ENCODE measurements around the gene C19orf81. TPM values are rescaled to one million over a fixed set of nuclear protein-coding genes. Genes with fewer than 3 reads are reported as not detected.

The C19orf81 gene
- total and polyA plus RNA-seq, 2 of the 8 experiments (the other 6 are each of a cell fraction or from before 2014, with no cell fraction given), result 11.7 to 13.0 TPM

- Histone ChIP-seq H2BK120ac (replicated peaks; ENCODE audit: low read depth, low read length) (no peak overlapping the region), H3K36me3 (ENCODE audit: control insufficient read depth in 2 of 4, insufficient read depth in 4 of 4, low read length in 3 of 4) (no peaks in the 10 kb centered on the region; a peak in 2 of 8 replicates), H3K56ac (replicated peaks; ENCODE audit: insufficient read length, low read depth, low read length) (no peak overlapping the region), H2AK5ac (ENCODE audit: low read depth, low read length) (no peak overlapping the region), H3K4me3 (ENCODE audit: extremely low read depth in 1 of 4, insufficient read depth in 2 of 4, low read depth in 3 of 4, low read length in 4 of 4) (peak overlapping the region in 3 of 4 experiments; percentile 53 to 76 (median 64); a peak in 6 of 8 replicates), H3K4me2 (ENCODE audit: insufficient read depth in 1 of 2, low read depth in 2 of 2, low read length in 2 of 2) (peak overlapping the region; percentile 65 to 68), H4K8ac (ENCODE audit: extremely low read depth, insufficient read depth, low read length) (peak overlapping the region; percentile 75; the same call in 1 of the 2 replicates), H3K79me1 (ENCODE audit: low read depth, low read length) (no peaks in the 10 kb centered on the region), H3K14ac (ENCODE audit: insufficient read length) (no peak overlapping the region), H2BK20ac (ENCODE audit: low read length) (no peak overlapping the region), H3K23me2 (ENCODE audit: low read depth, low read length) (peaks cover 13% of the 10 kb centered on the region; the same call in 1 of the 2 replicates), H2BK15ac (ENCODE audit: low read length) (no peak overlapping the region), H4K5ac (ENCODE audit: insufficient read length, low read depth, low read length) (no peak overlapping the region), H3K27me3 (replicated peaks in 1 of 4; ENCODE audit: control insufficient read depth in 3 of 4, extremely low read depth in 1 of 4, insufficient read depth in 3 of 4, low read length in 3 of 4) (peaks cover 0 to 15% (median 8%) of the 10 kb centered on the region in 4 experiments; a peak in 5 of 7 replicates), H4K91ac (replicated peaks; ENCODE audit: insufficient read length, low read length) (no peak overlapping the region), H3K27ac (ENCODE audit: low read depth, low read length) (no peak overlapping the region), H3K9ac (replicated peaks in 1 of 4; ENCODE audit: extremely low read depth in 1 of 4, low read depth in 3 of 4, low read length in 3 of 4) (no peak overlapping the region), H4K20me1 (replicated peaks in 1 of 2; ENCODE audit: control insufficient read depth in 1 of 2, insufficient read depth in 2 of 2, low read length in 2 of 2) (peaks cover 0 to 2% of the 10 kb centered on the region in 2 experiments), H2BK5ac (ENCODE audit: low read depth, low read length) (no peak overlapping the region), H2AFZ (ENCODE audit: low read length) (0 out of 2 replicates have a peak overlapping the region, but pooled peaks have one; percentile 87), H3K18ac (ENCODE audit: extremely low read depth, low read length) (peak overlapping the region; percentile 87; the same call in 1 of the 2 replicates), H3K79me2 (ENCODE audit: control insufficient read depth in 1 of 2, insufficient read depth in 2 of 2, low read length in 2 of 2) (no peaks in the 10 kb centered on the region), H3K4me1 (replicated peaks in 1 of 4; ENCODE audit: control insufficient read depth in 3 of 4, insufficient read depth in 4 of 4, low read length in 3 of 4) (peaks cover 0 to 4% (median 0%) of the 10 kb centered on the region in 4 experiments; a peak in 2 of 7 replicates), H3K4ac (replicated peaks; ENCODE audit: insufficient read length, low read depth, low read length) (no peak overlapping the region), H2BK12ac (ENCODE audit: low read depth, low read length) (no peak overlapping the region), H3K9me3 (ENCODE audit: insufficient read depth in 2 of 2, low read depth in 1 of 2, low read length in 1 of 2) (peaks cover 4% of the 10 kb centered on the region in 2 experiments; a peak in 2 of 4 replicates), H3K23ac (ENCODE audit: insufficient read length) (no peak overlapping the region)
- ChIA-PET CTCF (ENCODE audit: partially characterized antibody) (interaction anchor here (0.7 to 0.9 kb wide), 2 partner anchors 102 to 137 kb away, joined by 3 read pairs; no protein-coding TSS in a partner anchor), POLR2A (ENCODE audit: partially characterized antibody) (no interaction called here)
- DNase-seq (ENCODE audit: low read depth in 1 of 2, low spot score in 2 of 2) (no peak), FAIRE-seq (no peak)
- TF ChIP-seq CEBPB (IDR thresholded peaks at IDR 0.05; ENCODE audit: low read depth, low read length) (no peak), KDM1A (IDR thresholded peaks at IDR 0.05; ENCODE audit: borderline replicate concordance, low read length) (peak; percentile 62; the same call in 1 of the 2 replicates), SP4 (IDR thresholded peaks at IDR 0.05; ENCODE audit: low read length) (0 out of 2 replicates have a peak, but pooled peaks have one; percentile 21)
- whole genome bisulfite sequencing, 2 experiments (ENCODE audit: extremely low coverage in 1 of 2, insufficient coverage in 1 of 2, insufficient read length in 1 of 2, insufficient replicate concordance in 2 of 2, low coverage in 1 of 2, low lambda C conversion rate in 2 of 2, missing lambda C conversion rate in 1 of 2), result 73% methylated on average over 2 of the region's 2 CpGs; no CpG with 5 or more reads in 1 of the 2 experiments
These were observed 8.9 kb upstream of the C19orf81 start for GRCh38 chr19:50640368-50640767.
